Measurements from ENCODE around the gene ZBTB16. TPM values are rescaled to one million over a fixed set of nuclear protein-coding genes. Genes with fewer than 3 reads are reported as not detected.

The ZBTB16 gene
- total and polyA plus RNA-seq, 9 donors, result 12.7 to 160 (median 68.7) TPM

DNA sequence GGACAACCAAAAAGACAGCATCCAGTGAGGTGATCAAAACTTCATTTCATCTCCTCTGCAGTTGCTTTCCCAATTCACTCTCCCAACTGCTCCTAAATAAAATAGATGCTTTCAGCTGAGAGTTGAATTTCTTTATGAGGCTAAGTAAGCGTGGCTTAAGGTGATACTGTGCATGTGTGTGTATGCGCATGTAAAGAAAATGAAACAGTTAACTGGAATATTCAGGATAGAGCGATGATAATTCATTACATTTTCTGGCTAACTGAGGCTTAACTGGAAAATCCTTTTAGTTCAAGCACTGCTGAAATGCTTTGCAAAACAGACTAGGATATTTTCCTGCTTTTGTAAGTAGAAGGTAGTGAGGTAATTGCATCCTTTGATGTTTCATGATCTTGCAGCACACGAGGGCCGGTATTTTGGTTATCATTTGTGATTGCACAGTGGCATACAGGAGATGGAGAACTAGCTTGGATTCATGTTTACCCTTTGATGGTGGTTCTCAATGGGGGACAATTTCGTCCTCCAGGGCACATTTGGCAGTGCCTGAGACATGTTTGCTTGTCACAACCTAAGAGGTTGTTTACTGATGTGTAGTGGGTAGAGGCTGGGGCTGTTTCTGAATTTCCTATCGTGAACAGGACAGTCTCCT lies 71.2 kb downstream of the ZBTB16 start:
- H3K27me3 ChIP-seq, result no peaks in the 10 kb centered on the region
- H3K9me3 ChIP-seq, result no peaks in the 10 kb centered on the region
- intact Hi-C loops (cut with DNase I), result loop anchor here in 1 of 4 donors (10.0 kb wide), 1 partner anchor 56 kb away; no protein-coding TSS in a partner anchor
- DNase-seq, result no peak
- 88 to 90% (median 89%) methylated on average over 7 of the region's 7 CpGs for WGBS, 3 donors
- peaks cover 29% of the 10 kb centered on the region for H3K4me1 ChIP-seq (ENCODE audit: insufficient read depth)
- no peaks in the 10 kb centered on the region for H3K36me3 ChIP-seq
- no peak overlapping the region for H3K4me3 ChIP-seq
- no peak for TF ChIP-seq EP300 (IDR thresholded peaks at IDR 0.05)
- TF ChIP-seq, protein P1, sequence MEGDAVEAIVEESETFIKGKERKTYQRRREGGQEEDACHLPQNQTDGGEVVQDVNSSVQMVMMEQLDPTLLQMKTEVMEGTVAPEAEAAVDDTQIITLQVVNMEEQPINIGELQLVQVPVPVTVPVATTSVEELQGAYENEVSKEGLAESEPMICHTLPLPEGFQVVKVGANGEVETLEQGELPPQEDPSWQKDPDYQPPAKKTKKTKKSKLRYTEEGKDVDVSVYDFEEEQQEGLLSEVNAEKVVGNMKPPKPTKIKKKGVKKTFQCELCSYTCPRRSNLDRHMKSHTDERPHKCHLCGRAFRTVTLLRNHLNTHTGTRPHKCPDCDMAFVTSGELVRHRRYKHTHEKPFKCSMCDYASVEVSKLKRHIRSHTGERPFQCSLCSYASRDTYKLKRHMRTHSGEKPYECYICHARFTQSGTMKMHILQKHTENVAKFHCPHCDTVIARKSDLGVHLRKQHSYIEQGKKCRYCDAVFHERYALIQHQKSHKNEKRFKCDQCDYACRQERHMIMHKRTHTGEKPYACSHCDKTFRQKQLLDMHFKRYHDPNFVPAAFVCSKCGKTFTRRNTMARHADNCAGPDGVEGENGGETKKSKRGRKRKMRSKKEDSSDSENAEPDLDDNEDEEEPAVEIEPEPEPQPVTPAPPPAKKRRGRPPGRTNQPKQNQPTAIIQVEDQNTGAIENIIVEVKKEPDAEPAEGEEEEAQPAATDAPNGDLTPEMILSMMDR (IDR thresholded peaks at IDR 0.05), result no peak
- TF ChIP-seq POLR2A (IDR thresholded peaks at IDR 0.05), result no peak
- H3K27ac ChIP-seq, result no peak overlapping the region

DNA sequence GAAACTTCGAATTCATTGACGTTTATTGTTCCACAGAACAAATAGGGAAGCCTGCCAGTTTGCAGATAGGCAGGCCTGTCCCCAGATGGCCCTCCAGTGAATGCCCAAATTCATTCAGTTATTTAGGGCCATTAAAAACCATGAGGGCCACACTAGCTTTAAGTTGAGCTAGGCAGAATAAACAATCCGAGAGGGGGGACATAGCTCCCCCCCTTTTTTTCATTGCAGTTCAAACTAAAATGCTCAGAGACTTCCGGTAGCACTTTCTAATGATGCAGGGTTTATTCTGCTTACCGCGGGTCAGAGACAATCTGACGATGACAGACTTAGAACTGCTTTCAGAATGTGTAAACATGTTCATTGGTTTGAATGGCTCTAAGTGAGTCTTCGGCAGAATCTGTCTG lies 72.0 kb downstream of the ZBTB16 start:
- no peak overlapping the region for H3K27ac ChIP-seq
- intact Hi-C loops (cut with DNase I), result loop anchor here in 1 of 4 donors (10.0 kb wide), 1 partner anchor 57 kb away; no protein-coding TSS in a partner anchor
- no peak for DNase-seq
- WGBS, 3 donors, result 77 to 78% (median 78%) methylated on average over 8 of the region's 8 CpGs
- H3K9me3 ChIP-seq, result no peaks in the 10 kb centered on the region
- H3K27me3 ChIP-seq, result no peaks in the 10 kb centered on the region
- no peak overlapping the region for H3K4me3 ChIP-seq
- peaks cover 31% of the 10 kb centered on the region for H3K4me1 ChIP-seq (ENCODE audit: insufficient read depth)
- TF ChIP-seq EP300 (IDR thresholded peaks at IDR 0.05), result no peak
- no peak for TF ChIP-seq POLR2A (IDR thresholded peaks at IDR 0.05)
- no peaks in the 10 kb centered on the region for H3K36me3 ChIP-seq

DNA sequence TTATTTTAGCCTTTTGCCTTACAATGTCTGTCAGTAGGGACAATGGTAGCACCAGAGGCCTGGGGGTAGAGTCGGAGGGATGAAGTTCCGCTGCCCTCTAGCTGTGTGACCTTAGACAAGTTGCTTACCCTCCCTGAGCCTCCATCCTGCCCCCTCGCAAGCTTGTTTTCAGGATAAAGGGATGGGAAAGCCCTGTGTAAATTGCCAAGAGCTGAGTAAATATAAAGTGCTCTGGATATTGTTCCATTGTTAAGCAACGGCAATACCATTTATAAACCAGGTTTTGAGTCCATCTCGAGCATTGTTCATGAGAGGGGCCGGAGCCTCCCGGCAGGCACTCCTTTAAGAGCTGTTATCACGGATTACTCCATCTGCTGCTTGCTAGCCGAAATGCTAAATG lies 72.9 kb downstream of the ZBTB16 start:
- H3K4me1 ChIP-seq (ENCODE audit: insufficient read depth), result peaks cover 28% of the 10 kb centered on the region
- TF ChIP-seq, protein P1 (IDR thresholded peaks at IDR 0.05), result no peak
- TF ChIP-seq EP300 (IDR thresholded peaks at IDR 0.05) (no peak), POLR2A (IDR thresholded peaks at IDR 0.05) (no peak)
- H3K4me3 ChIP-seq, result peak overlapping the region; percentile 2
- H3K27me3 ChIP-seq, result no peaks in the 10 kb centered on the region
- H3K36me3 ChIP-seq, result no peaks in the 10 kb centered on the region
- H3K27ac ChIP-seq, result no peak overlapping the region
- no peaks in the 10 kb centered on the region for H3K9me3 ChIP-seq
- intact Hi-C loops (cut with DNase I), result loop anchor here in 1 of 4 donors (10.0 kb wide), 1 partner anchor 58 kb away; no protein-coding TSS in a partner anchor
- 74 to 96% (median 75%) methylated on average over 9 of the region's 9 CpGs for WGBS, 3 donors
- no peak for DNase-seq

DNA sequence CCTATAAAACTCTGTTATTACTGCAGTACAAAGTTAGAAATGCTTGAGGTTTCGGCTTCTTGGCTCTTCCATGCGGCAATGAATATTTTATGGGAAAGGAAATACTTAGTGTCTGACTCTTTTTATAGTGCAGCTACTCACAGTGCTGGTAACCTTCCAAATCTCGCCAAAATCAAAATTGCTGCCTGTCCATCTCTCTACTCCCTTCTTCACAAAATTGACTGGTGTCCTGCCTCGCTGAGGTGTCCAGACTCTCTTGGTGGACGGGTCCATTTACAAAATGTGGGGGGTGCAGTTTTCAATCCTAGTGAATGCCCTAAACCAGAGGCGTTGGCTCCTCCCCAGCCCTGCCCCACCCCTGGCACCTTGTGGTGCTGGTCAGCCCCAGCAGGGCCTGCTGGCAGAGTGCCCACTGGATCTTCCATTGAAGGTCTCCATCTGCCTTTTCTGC lies 73.5 kb downstream of the ZBTB16 start:
- no peak overlapping the region for H3K4me3 ChIP-seq
- no peak overlapping the region for H3K27ac ChIP-seq
- no peaks in the 10 kb centered on the region for H3K9me3 ChIP-seq
- DNase-seq, result peak in 2 of 5 donors; percentile 52 to 58
- H3K36me3 ChIP-seq, result no peaks in the 10 kb centered on the region
- intact Hi-C loops (cut with DNase I), result loop anchor here in 1 of 4 donors (10.0 kb wide), 1 partner anchor 58 kb away; no protein-coding TSS in a partner anchor
- 62 to 93% (median 74%) methylated on average over 6 of the region's 6 CpGs for WGBS, 3 donors
- peaks cover 28% of the 10 kb centered on the region for H3K4me1 ChIP-seq (ENCODE audit: insufficient read depth)
- H3K27me3 ChIP-seq, result no peaks in the 10 kb centered on the region
- TF ChIP-seq, protein P1 (IDR thresholded peaks at IDR 0.05), result no peak
- TF ChIP-seq EP300 (IDR thresholded peaks at IDR 0.05), result no peak
- no peak for TF ChIP-seq POLR2A (IDR thresholded peaks at IDR 0.05)

All from ovary (tissue), 9 donors.